Loucy (cell line): ENCODE measurements around the gene SHC4.

Experiments
- EZH2phosphoT487 ChIP-seq: fragments of 200-600 bp; IDR thresholded peaks from 2 replicates; pipeline ENCODE4 v1.6.1; 2018; ENCODE audit warnings: antibody characterized with exemption, mild to moderate bottlenecking, moderate library complexity, borderline replicate concordance
- TF ChIP-seq, protein P1 (sequence below): fragments of 200-600 bp; sonication (generic); conservative IDR thresholded peaks from 2 replicates; pipeline ENCODE4 v1.5.1; 2014; ENCODE audit warnings: mild to moderate bottlenecking, antibody characterized with exemption, low read length

DNA sequence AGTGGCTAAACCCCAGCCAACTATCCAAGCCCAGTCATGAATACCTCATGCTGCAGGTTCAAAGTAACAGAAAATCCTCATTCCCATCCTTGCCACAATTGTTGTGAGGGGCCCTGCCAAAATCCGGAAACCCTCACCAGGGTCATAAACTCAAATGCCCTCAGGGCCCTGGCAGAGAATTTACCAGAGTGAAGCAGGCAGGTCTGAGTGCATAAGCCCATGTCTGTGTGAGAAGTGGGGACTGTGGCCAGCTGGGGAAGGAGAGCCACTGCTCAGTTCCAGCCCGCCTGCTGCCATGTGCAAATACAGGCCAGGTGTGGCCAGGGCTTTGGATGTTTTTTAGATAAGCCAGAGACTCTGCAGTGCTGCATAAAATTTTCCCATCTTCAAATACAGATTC, 159.8 kb downstream of the SHC4 start:
- no peak for TF ChIP-seq EZH2phosphoT487
- TF ChIP-seq, protein P1, sequence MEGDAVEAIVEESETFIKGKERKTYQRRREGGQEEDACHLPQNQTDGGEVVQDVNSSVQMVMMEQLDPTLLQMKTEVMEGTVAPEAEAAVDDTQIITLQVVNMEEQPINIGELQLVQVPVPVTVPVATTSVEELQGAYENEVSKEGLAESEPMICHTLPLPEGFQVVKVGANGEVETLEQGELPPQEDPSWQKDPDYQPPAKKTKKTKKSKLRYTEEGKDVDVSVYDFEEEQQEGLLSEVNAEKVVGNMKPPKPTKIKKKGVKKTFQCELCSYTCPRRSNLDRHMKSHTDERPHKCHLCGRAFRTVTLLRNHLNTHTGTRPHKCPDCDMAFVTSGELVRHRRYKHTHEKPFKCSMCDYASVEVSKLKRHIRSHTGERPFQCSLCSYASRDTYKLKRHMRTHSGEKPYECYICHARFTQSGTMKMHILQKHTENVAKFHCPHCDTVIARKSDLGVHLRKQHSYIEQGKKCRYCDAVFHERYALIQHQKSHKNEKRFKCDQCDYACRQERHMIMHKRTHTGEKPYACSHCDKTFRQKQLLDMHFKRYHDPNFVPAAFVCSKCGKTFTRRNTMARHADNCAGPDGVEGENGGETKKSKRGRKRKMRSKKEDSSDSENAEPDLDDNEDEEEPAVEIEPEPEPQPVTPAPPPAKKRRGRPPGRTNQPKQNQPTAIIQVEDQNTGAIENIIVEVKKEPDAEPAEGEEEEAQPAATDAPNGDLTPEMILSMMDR = no peak
